ENCODE measurements around the gene FNDC3A. TPM values are rescaled to one million over a fixed set of nuclear protein-coding genes. Genes with fewer than 3 reads are reported as not detected.

Gene FNDC3A
- total RNA-seq, 1 donor from 2014 or later: 61.4 TPM

- TF ChIP-seq, protein P1, sequence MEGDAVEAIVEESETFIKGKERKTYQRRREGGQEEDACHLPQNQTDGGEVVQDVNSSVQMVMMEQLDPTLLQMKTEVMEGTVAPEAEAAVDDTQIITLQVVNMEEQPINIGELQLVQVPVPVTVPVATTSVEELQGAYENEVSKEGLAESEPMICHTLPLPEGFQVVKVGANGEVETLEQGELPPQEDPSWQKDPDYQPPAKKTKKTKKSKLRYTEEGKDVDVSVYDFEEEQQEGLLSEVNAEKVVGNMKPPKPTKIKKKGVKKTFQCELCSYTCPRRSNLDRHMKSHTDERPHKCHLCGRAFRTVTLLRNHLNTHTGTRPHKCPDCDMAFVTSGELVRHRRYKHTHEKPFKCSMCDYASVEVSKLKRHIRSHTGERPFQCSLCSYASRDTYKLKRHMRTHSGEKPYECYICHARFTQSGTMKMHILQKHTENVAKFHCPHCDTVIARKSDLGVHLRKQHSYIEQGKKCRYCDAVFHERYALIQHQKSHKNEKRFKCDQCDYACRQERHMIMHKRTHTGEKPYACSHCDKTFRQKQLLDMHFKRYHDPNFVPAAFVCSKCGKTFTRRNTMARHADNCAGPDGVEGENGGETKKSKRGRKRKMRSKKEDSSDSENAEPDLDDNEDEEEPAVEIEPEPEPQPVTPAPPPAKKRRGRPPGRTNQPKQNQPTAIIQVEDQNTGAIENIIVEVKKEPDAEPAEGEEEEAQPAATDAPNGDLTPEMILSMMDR (IDR thresholded peaks at IDR 0.05): no peak
- intact Hi-C loops (cut with DNase I): no loop called here
- Histone ChIP-seq H3K4me1 (no peaks in the 10 kb centered on the region), H3K4me3 (no peak overlapping the region), H3K9me3 (no peaks in the 10 kb centered on the region), H3K27ac (no peak overlapping the region), H3K27me3 (ENCODE audit: low read depth) (no peaks in the 10 kb centered on the region), H3K36me3 (peaks cover 53% of the 10 kb centered on the region)
- DNase-seq: no peak
- no peak for ATAC-seq
These were observed 232.9 kb downstream of the FNDC3A start for GRCh38 chr13:49208619-49209018.

DNA sequence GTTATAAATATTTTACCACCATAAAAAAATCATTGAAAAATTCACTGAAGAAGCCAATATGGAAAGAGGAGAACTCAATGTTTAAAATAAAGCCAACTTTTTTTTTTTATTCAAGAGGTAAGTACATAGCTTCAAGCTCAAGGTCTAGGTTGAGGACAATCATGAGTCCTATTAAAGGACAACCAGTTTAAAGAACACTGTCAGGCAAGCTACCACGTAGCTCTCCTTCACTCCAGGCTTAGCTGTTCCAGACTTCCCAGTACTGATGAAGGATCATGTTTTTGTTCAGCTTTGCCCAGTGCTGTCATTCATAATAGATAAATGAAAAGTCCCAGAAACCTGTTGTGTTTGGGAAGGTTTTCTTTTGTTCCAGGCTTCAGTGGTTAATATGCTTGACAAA, 234.4 kb downstream of the FNDC3A start:
- Histone ChIP-seq H3K27ac (no peak overlapping the region), H3K9me3 (no peaks in the 10 kb centered on the region), H3K4me1 (peaks cover 6% of the 10 kb centered on the region), H3K27me3 (ENCODE audit: low read depth) (no peaks in the 10 kb centered on the region), H3K36me3 (peaks cover 38% of the 10 kb centered on the region), H3K4me3 (no peak overlapping the region)
- DNase-seq (no peak), ATAC-seq (no peak)
- TF ChIP-seq, protein P1 (IDR thresholded peaks at IDR 0.05): no peak
- intact Hi-C loops (cut with DNase I): no loop called here

DNA sequence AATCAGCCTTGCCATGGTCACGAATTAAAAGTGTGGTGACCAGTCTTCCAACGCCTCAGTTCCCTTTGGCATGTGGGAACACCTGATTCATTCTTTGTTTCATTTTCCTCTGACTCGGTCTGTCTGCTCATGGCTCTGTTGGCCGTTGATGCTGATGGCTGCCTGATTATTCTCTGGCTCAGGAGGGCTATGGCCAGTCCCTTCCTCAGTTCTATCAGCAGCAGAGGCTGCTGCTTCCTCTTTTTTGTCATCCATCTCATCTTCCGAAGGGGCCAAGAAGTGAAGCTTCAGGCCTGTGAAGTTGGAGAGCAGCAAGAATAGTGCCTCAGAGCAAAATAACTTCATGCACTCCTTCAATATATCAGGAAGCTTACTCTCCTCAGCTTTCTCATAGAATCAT, 235.0 kb downstream of the FNDC3A start:
- TF ChIP-seq, protein P1 (IDR thresholded peaks at IDR 0.05): no peak
- no peak for DNase-seq
- no peak for ATAC-seq
- no peak overlapping the region for H3K4me3 ChIP-seq
- peaks cover 38% of the 10 kb centered on the region for H3K36me3 ChIP-seq
- peaks cover 7% of the 10 kb centered on the region for H3K4me1 ChIP-seq
- H3K27me3 ChIP-seq (ENCODE audit: low read depth): no peaks in the 10 kb centered on the region
- no peaks in the 10 kb centered on the region for H3K9me3 ChIP-seq
- H3K27ac ChIP-seq: no peak overlapping the region
- intact Hi-C loops (cut with DNase I): no loop called here

DNA sequence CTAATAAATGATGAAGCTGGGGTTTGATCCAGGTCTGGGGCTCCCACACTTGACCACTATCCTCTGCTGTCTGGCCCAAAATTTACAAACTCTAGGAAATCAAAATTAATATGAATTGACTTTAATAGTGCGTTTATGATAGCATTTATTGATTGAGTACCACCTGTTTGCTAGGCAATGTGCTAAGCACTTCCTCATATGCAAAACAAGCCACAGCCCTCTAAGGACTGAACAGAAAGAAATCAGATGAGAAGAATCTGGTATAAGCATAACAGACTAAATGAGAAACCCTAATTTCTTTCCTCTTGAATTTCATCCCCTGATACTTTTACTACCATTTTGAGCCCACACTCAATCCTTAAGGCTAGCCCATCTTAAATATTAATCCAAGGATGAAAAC, 237.8 kb downstream of the FNDC3A start:
- DNase-seq (no peak), ATAC-seq (no peak)
- H3K27me3 ChIP-seq (ENCODE audit: low read depth): peaks cover 8% of the 10 kb centered on the region
- peaks cover 7% of the 10 kb centered on the region for H3K4me1 ChIP-seq
- H3K27ac ChIP-seq: no peak overlapping the region
- TF ChIP-seq, protein P1 (IDR thresholded peaks at IDR 0.05): no peak
- H3K9me3 ChIP-seq: no peaks in the 10 kb centered on the region
- peaks cover 15% of the 10 kb centered on the region for H3K36me3 ChIP-seq
- no peak overlapping the region for H3K4me3 ChIP-seq
- intact Hi-C loops (cut with DNase I): no loop called here

GRCh38 chr13:49213997-49214916, 238.5 kb downstream of the FNDC3A start:
- H3K4me3 ChIP-seq: no peak overlapping the region
- DNase-seq (no peak), ATAC-seq (no peak)
- peaks cover 15% of the 10 kb centered on the region for H3K27me3 ChIP-seq (ENCODE audit: low read depth)
- TF ChIP-seq, protein P1 (IDR thresholded peaks at IDR 0.05): no peak
- intact Hi-C loops (cut with DNase I): no loop called here
- H3K4me1 ChIP-seq: peaks cover 8% of the 10 kb centered on the region
- peaks cover 8% of the 10 kb centered on the region for H3K36me3 ChIP-seq
- H3K27ac ChIP-seq: no peak overlapping the region
- H3K9me3 ChIP-seq: no peaks in the 10 kb centered on the region
